IPS-18a (cell line): Measurements from ENCODE around the gene AKAP13.

Experiments
- H3K27ac ChIP-seq: one replicate; pipeline ENCODE4 v1.5.1; 2013; ENCODE audit warnings: low read length
- H3K27me3 ChIP-seq: one replicate; pipeline ENCODE4 v1.6.1; 2013; ENCODE audit warnings: mild to moderate bottlenecking, low read length; ENCODE audit not compliant: control insufficient read depth, insufficient read depth
- H3K36me3 ChIP-seq: one replicate; pipeline ENCODE4 v1.6.1; 2013; ENCODE audit warnings: low read depth, low read length; ENCODE audit not compliant: control insufficient read depth
- H3K4me1 ChIP-seq: one replicate; pipeline ENCODE4 v1.6.1; 2013; ENCODE audit warnings: low read depth, low read length; ENCODE audit not compliant: control insufficient read depth
- H3K4me3 ChIP-seq: one replicate; pipeline ENCODE4 v1.5.1; 2013; ENCODE audit warnings: low read length
- H3K9ac ChIP-seq: one replicate; pipeline ENCODE4 v1.6.1; 2013; ENCODE audit warnings: mild to moderate bottlenecking, low read length, moderate library complexity
- H3K9me3 ChIP-seq: one replicate; pipeline ENCODE4 v1.6.1; 2013; ENCODE audit warnings: low read depth, low read length; ENCODE audit not compliant: control insufficient read depth

Gene AKAP13

DNA sequence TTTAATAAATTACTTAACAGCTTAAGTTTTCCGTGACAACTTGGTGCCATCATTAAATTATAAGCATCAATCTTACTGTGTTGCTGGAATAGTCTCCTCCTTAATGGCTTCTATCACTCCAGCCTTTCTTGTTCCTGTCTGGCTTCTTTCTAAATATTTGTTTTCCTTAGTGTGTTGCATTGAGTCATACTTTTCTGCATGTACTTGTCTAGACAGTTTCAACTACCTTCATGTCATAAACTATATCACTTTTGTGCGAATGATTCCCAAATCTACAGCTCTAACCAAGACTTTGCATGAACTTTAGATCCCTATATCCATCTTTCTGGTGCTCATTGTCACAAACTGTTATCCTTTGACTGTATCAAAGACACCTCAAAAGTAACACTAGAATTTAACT, 78.4 kb downstream of the AKAP13 start:
- H3K27me3 ChIP-seq: no peaks in the 10 kb centered on the region
- H3K36me3 ChIP-seq: no peaks in the 10 kb centered on the region
- no peak overlapping the region for H3K27ac ChIP-seq
- no peaks in the 10 kb centered on the region for H3K9me3 ChIP-seq
- H3K4me1 ChIP-seq: peaks cover 25% of the 10 kb centered on the region
- H3K9ac ChIP-seq: no peak overlapping the region
- no peak overlapping the region for H3K4me3 ChIP-seq

DNA sequence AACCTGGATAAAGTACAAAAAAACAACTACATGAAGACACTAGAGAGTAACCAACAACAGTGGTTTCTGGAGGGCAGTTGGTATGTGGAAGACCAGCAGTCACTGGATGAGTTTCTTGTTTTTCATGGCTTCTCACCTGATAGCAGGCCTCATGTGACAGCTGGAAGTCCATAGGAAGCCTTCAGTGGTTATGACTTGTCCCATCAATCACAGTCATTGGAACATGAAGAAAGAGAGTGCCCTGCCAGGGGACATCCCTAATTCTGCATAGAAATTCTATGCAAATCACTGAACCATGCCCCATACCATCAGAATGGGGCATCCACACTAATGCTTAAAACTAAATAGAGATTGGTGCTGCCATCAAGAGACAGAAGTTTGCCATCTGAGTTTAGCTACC, 81.6 kb downstream of the AKAP13 start:
- Histone ChIP-seq H3K9me3 (no peaks in the 10 kb centered on the region), H3K36me3 (no peaks in the 10 kb centered on the region), H3K9ac (no peak overlapping the region), H3K4me3 (no peak overlapping the region), H3K27me3 (no peaks in the 10 kb centered on the region), H3K27ac (no peak overlapping the region), H3K4me1 (peaks cover 19% of the 10 kb centered on the region)

- Histone ChIP-seq H3K27me3 (no peaks in the 10 kb centered on the region), H3K27ac (no peak overlapping the region), H3K9ac (no peak overlapping the region)
These were observed 83.0 kb downstream of the AKAP13 start for GRCh38 chr15:85463276-85463892.

GRCh38 chr15:85463976-85464375, 83.6 kb downstream of the AKAP13 start:
- Histone ChIP-seq H3K27ac (no peak overlapping the region), H3K27me3 (no peaks in the 10 kb centered on the region), H3K4me3 (no peak overlapping the region), H3K36me3 (no peaks in the 10 kb centered on the region), H3K4me1 (peaks cover 29% of the 10 kb centered on the region), H3K9ac (no peak overlapping the region), H3K9me3 (no peaks in the 10 kb centered on the region)

More at GRCh38 chr15:85463276-85463892, 83.0 kb downstream of the AKAP13 start:
- peaks cover 29% of the 10 kb centered on the region for H3K4me1 ChIP-seq
- H3K36me3 ChIP-seq: no peaks in the 10 kb centered on the region
- peak overlapping the region; percentile 28 for H3K4me3 ChIP-seq
- H3K9me3 ChIP-seq: no peaks in the 10 kb centered on the region

GRCh38 chr15:85464471-85464870, 84.1 kb downstream of the AKAP13 start:
- Histone ChIP-seq H3K4me3 (no peak overlapping the region), H3K27ac (no peak overlapping the region), H3K36me3 (no peaks in the 10 kb centered on the region), H3K4me1 (peaks cover 29% of the 10 kb centered on the region), H3K9me3 (no peaks in the 10 kb centered on the region), H3K9ac (no peak overlapping the region), H3K27me3 (no peaks in the 10 kb centered on the region)

- Histone ChIP-seq H3K27ac (no peak overlapping the region), H3K4me3 (no peak overlapping the region)
These were observed 90.3 kb downstream of the AKAP13 start for GRCh38 chr15:85470563-85471271.

GRCh38 chr15:85472349-85472748, 91.9 kb downstream of the AKAP13 start:
- Histone ChIP-seq H3K36me3 (no peaks in the 10 kb centered on the region), H3K27me3 (no peaks in the 10 kb centered on the region), H3K27ac (no peak overlapping the region), H3K9me3 (no peaks in the 10 kb centered on the region), H3K4me1 (peaks cover 18% of the 10 kb centered on the region), H3K4me3 (no peak overlapping the region), H3K9ac (no peak overlapping the region)

More at GRCh38 chr15:85470563-85471271, 90.3 kb downstream of the AKAP13 start:
- H3K4me1 ChIP-seq: peaks cover 18% of the 10 kb centered on the region
- H3K27me3 ChIP-seq: no peaks in the 10 kb centered on the region
- no peak overlapping the region for H3K9ac ChIP-seq
- H3K9me3 ChIP-seq: no peaks in the 10 kb centered on the region
- no peaks in the 10 kb centered on the region for H3K36me3 ChIP-seq

DNA sequence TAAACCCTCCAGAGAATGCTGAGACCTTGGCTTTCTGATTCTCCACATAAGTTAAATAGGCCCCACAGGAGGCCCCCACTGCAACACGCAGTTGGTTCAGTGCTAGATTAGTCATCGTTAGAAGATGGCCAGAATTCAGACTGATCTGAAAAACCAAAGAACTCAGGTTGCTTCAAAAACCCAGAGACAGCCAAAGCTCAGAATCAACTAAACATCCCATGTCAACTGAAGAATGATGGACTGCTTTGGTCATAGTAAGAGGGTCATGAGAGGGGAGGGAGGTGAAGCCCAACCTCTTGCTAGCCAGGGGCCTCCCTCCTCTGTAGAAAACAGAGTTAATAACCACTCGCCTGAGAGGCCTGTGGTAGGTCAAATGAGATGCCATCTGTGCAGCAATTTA, 93.1 kb downstream of the AKAP13 start:
- Histone ChIP-seq H3K9ac (no peak overlapping the region), H3K36me3 (no peaks in the 10 kb centered on the region), H3K27me3 (no peaks in the 10 kb centered on the region), H3K27ac (no peak overlapping the region), H3K4me3 (no peak overlapping the region), H3K4me1 (peaks cover 11% of the 10 kb centered on the region), H3K9me3 (no peaks in the 10 kb centered on the region)

- no peaks in the 10 kb centered on the region for H3K36me3 ChIP-seq
- H3K4me3 ChIP-seq: no peak overlapping the region
- H3K4me1 ChIP-seq: peaks cover 23% of the 10 kb centered on the region
- no peak overlapping the region for H3K9ac ChIP-seq
- H3K27me3 ChIP-seq: no peaks in the 10 kb centered on the region
- H3K27ac ChIP-seq: no peak overlapping the region
- no peaks in the 10 kb centered on the region for H3K9me3 ChIP-seq
These were observed 94.4 kb downstream of the AKAP13 start for GRCh38 chr15:85474700-85475316.

DNA sequence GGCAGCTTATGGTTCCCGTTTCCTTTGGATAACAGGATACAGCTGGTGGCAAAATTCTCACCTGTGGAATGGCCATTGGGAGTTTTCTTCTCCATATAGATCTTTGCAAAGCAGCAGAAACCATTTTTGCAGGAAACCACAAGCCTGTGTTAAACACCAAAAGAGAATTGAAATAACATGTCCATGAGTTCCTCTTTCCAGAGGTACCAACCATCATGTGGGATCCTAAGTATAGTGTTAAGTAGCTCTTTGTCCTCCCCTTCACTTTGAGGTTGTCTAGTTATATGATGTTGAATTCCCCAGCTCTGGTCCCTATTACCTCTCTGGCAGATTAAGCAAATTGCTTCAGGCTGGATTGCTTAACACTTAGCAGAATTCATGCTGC, 94.9 kb downstream of the AKAP13 start:
- no peak overlapping the region for H3K9ac ChIP-seq
- no peak overlapping the region for H3K4me3 ChIP-seq
- H3K27ac ChIP-seq: no peak overlapping the region
- no peaks in the 10 kb centered on the region for H3K27me3 ChIP-seq
- peaks cover 23% of the 10 kb centered on the region for H3K4me1 ChIP-seq
- no peaks in the 10 kb centered on the region for H3K36me3 ChIP-seq
- H3K9me3 ChIP-seq: no peaks in the 10 kb centered on the region

GRCh38 chr15:85475711-85476110, 95.3 kb downstream of the AKAP13 start:
- H3K36me3 ChIP-seq: no peaks in the 10 kb centered on the region
- no peak overlapping the region for H3K4me3 ChIP-seq
- H3K9ac ChIP-seq: no peak overlapping the region
- H3K4me1 ChIP-seq: peaks cover 21% of the 10 kb centered on the region
- H3K9me3 ChIP-seq: no peaks in the 10 kb centered on the region
- no peaks in the 10 kb centered on the region for H3K27me3 ChIP-seq
- H3K27ac ChIP-seq: no peak overlapping the region

DNA sequence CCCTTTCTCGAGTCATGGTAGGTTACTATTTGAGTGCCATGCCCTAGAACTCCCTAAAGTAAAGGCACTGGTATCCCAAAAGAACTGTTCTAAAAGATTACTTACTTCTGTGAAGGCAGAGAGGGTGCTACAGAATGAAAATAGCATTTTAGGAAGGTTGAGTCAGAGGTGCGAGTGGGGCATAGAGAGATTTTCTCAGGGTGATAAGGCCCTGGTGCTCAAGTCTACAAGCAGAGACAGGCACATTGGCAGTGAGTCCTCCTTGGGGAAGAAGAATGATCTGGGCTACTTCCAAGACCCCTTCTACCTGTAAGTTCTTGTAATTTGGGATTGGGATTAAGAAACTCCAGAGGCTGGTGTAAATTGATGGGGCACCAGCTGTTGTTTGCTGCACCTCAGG, 96.7 kb downstream of the AKAP13 start:
- H3K27ac ChIP-seq: no peak overlapping the region
- H3K4me1 ChIP-seq: peaks cover 25% of the 10 kb centered on the region
- H3K4me3 ChIP-seq: no peak overlapping the region
- no peaks in the 10 kb centered on the region for H3K27me3 ChIP-seq
- no peaks in the 10 kb centered on the region for H3K36me3 ChIP-seq
- H3K9me3 ChIP-seq: no peaks in the 10 kb centered on the region
- no peak overlapping the region for H3K9ac ChIP-seq
